IPS-15b (cell line): ENCODE data around the gene FTL.

Experiments used
- H3K27me3 ChIP-seq: one replicate; pipeline ENCODE4 v1.6.1; 2013; ENCODE audit warnings: low read length; ENCODE audit not compliant: control insufficient read depth, insufficient read depth
- H3K36me3 ChIP-seq: one replicate; pipeline ENCODE4 v1.6.1; 2013; ENCODE audit warnings: low read length; ENCODE audit not compliant: control insufficient read depth, insufficient read depth
- H3K4me1 ChIP-seq: one replicate; pipeline ENCODE4 v1.6.1; 2013; ENCODE audit warnings: mild to moderate bottlenecking, low read length; ENCODE audit not compliant: control insufficient read depth, insufficient read depth
- H3K4me3 ChIP-seq: one replicate; pipeline ENCODE4 v1.5.1; 2013; ENCODE audit warnings: low read depth, low read length
- H3K9ac ChIP-seq: one replicate; pipeline ENCODE4 v1.6.1; 2013; ENCODE audit warnings: low read depth, mild to moderate bottlenecking, low read length
- H3K9me3 ChIP-seq: one replicate; pipeline ENCODE4 v1.6.1; 2013; ENCODE audit warnings: mild to moderate bottlenecking, low read length; ENCODE audit not compliant: control insufficient read depth, insufficient read depth

FTL gene

DNA sequence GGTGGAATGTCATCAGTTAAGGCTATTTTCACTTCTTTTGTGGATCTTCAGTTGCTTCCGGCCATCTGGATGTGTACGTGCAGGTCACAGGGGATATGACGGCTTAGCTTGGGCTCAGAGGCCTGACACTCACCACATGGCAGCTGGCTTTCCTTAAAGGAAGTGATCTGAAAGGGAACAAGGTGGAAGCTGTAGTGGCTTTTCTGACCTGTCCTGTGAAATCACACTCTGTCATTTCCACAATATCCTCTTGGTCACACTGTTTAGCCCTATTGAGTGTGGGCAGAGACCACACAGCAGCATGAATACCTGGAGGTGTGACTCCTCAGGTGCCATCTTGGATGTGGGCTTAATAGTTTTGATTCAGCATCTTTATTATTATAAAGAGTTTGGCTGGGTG, 14.9 kb upstream of the FTL start:
- H3K4me1 ChIP-seq: peaks cover 3% of the 10 kb centered on the region
- H3K4me3 ChIP-seq: no peak overlapping the region
- no peaks in the 10 kb centered on the region for H3K9me3 ChIP-seq
- H3K36me3 ChIP-seq: no peaks in the 10 kb centered on the region
- H3K27me3 ChIP-seq: no peaks in the 10 kb centered on the region
- no peak overlapping the region for H3K9ac ChIP-seq

- Histone ChIP-seq H3K36me3 (peaks cover 5% of the 10 kb centered on the region), H3K9ac (no peak overlapping the region), H3K27me3 (no peaks in the 10 kb centered on the region), H3K9me3 (no peaks in the 10 kb centered on the region), H3K4me1 (peaks cover 3% of the 10 kb centered on the region), H3K4me3 (no peak overlapping the region)
Observed at GRCh38 chr19:48950830-48951519, 14.1 kb upstream of the FTL start.

DNA sequence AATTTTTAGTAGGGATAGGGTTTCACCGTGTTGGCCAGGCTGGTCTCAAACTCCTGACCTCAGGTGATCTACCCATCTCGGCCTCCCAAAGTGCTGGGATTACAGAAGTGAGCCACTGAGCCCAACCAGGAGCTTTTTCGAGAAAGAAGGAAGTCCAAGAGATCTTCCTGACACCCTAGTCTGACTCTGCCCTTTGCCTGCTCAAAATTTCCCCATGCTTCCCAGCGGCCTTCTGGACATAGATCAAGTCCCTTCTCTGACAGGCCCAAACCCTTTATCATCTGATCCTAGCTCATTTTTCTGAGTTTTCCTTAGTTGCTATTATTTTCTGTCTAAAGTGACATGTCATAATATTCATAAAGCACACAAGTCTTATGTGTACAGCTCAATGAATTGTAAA, 12.0 kb upstream of the FTL start:
- Histone ChIP-seq H3K36me3 (peaks cover 15% of the 10 kb centered on the region), H3K27me3 (no peaks in the 10 kb centered on the region), H3K9ac (no peak overlapping the region), H3K4me1 (peaks cover 3% of the 10 kb centered on the region), H3K9me3 (no peaks in the 10 kb centered on the region), H3K4me3 (no peak overlapping the region)

DNA sequence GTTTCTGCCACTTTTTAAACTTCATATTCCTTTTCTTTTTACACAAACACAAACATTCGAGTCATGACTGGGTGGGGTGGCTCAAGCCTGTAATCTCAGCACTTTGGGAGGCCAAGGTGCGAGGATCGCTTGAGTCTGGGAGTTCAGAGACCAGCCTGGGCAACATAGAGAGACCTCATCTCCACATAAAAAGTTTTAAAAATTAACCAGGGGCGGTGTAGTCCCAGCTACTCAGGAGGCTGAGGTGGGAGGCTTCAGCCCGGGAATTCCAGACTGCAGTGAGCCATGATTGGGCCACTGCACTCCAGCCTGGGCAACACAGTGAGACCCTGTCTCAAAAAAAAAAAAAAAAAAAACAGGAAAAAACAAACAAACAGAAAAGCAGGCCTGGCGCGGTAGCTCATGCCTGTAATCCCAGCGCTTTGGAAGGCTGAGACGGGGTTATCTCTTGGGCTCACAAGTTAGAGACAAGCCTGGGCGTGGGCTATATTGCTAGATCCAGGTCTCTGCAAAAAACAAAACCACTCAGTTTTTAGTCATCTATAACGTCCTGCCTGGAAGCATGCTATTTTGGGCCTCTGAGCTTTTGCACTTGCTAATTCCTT, 11.0 kb upstream of the FTL start:
- Histone ChIP-seq H3K4me3 (peak overlapping the region; percentile 86), H3K4me1 (peaks cover 3% of the 10 kb centered on the region), H3K36me3 (peaks cover 21% of the 10 kb centered on the region), H3K27me3 (no peaks in the 10 kb centered on the region), H3K9me3 (no peaks in the 10 kb centered on the region), H3K9ac (peak overlapping the region; percentile 54)

- Histone ChIP-seq H3K27me3 (no peaks in the 10 kb centered on the region), H3K9me3 (no peaks in the 10 kb centered on the region), H3K36me3 (peaks cover 22% of the 10 kb centered on the region), H3K4me3 (peak within 1 kb of the TSS; percentile 86), H3K4me1 (peaks cover 3% of the 10 kb centered on the region), H3K9ac (peak within 1 kb of the TSS; percentile 98)
Observed at GRCh38 chr19:48954595-48955307, 10.4 kb upstream of the FTL start, which contains the start of gene BAX. TSS of gene BAX (plus strand) at chr19:48954875. CDS start at chr19:48954929, 54 bp downstream.

DNA sequence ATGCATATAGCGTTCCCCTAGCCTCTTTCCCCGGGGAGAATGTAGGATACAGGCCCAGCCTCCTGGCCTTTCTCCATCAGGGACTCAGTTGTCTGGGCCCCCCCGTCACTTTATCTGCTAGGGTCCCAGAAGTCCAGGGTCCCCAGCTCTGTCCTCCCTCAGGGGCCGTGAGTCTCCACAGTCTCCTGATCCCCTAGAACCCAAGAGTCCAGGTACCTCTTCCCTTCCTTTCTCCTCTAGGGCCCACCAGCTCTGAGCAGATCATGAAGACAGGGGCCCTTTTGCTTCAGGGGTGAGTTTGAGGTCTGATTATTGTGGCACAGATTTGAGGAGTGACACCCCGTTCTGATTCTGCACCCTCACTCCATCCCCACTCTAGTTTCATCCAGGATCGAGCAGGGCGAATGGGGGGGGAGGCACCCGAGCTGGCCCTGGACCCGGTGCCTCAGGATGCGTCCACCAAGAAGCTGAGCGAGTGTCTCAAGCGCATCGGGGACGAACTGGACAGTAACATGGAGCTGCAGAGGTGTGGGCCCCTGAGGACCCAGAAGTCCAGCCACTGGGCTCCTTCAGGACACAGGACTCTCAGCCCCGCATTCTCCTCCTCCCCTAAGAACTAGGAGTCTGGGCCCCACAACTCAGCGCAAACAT, 9.7 kb upstream of the FTL start:
- Histone ChIP-seq H3K9me3 (no peaks in the 10 kb centered on the region), H3K9ac (peak overlapping the region; percentile 98), H3K27me3 (no peaks in the 10 kb centered on the region), H3K36me3 (peaks cover 22% of the 10 kb centered on the region), H3K4me3 (peak overlapping the region; percentile 86), H3K4me1 (peaks cover 3% of the 10 kb centered on the region)

DNA sequence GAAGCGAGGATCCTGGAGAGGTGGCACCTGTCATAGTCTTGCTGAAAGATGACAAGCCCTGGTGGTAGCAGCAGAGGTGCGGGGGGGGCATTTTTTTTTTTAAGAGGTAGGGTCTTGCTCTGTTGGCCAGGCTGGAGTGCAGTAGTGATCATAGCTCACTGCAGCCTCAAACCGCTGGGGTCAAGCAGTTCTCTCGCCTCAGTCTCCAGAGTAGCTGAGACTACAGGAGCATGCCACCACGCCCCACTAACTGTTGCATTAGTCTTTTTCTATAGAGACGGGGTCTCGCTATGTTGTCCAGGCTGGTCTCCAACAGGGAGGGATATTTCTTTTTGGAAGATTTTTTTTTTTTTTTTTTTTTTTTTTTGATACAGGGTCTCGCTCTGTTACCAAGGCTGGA, 7.1 kb upstream of the FTL start:
- Histone ChIP-seq H3K36me3 (peaks cover 27% of the 10 kb centered on the region), H3K9ac (no peak overlapping the region), H3K9me3 (no peaks in the 10 kb centered on the region), H3K4me3 (no peak overlapping the region), H3K4me1 (peaks cover 5% of the 10 kb centered on the region), H3K27me3 (no peaks in the 10 kb centered on the region)

DNA sequence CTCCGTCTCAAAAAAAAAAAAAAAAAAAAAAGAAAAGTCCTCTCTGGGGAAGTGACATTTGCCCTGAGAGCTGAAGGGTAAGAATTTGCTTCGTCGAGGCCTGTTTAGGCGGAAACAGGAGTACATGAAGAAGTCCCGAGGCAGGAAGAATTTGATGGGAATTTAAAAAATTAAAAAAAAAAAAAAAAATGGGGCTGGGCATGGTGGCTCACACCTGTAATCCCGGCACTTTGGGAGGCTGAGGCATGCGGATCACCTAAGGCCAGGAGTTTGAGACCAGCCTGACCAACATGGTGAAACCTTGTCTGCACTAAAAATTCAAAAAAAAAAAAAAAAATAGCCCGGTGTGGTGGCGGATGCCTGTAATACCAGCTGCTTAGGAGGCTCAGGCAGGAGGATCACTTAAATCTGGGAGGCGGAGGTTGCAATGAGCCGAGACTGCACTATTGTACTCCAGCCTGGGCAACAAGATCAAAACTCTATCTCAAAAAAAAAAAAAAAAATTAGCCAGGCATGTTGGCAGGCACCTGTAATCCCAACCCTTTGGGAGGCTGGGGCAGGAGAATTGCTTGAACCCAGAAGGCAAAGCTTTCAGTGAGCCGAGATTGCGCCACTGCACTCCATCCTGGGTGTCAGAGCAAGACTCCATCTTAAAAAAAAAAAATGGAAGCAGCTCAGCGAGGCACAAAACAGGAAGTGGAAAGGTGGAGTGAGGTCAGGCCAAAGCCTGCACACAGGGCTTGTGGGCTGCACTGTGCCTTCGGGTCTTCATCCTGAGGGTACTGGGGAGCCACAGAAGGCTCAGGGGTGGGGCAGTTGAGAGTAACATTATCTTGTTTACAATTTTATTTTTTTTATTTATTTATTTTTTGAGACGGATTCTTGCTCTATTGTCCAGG, 5.5 kb upstream of the FTL start:
- H3K4me3 ChIP-seq: no peak overlapping the region
- H3K27me3 ChIP-seq: no peaks in the 10 kb centered on the region
- H3K9ac ChIP-seq: no peak overlapping the region
- peaks cover 27% of the 10 kb centered on the region for H3K36me3 ChIP-seq
- no peaks in the 10 kb centered on the region for H3K9me3 ChIP-seq
- peaks cover 11% of the 10 kb centered on the region for H3K4me1 ChIP-seq

- H3K4me1 ChIP-seq: peaks cover 12% of the 10 kb centered on the region
- no peak overlapping the region for H3K9ac ChIP-seq
- no peaks in the 10 kb centered on the region for H3K27me3 ChIP-seq
- no peaks in the 10 kb centered on the region for H3K9me3 ChIP-seq
- H3K36me3 ChIP-seq: peaks cover 24% of the 10 kb centered on the region
- H3K4me3 ChIP-seq: no peak overlapping the region
Observed at GRCh38 chr19:48961051-48961649, 4.0 kb upstream of the FTL start.

DNA sequence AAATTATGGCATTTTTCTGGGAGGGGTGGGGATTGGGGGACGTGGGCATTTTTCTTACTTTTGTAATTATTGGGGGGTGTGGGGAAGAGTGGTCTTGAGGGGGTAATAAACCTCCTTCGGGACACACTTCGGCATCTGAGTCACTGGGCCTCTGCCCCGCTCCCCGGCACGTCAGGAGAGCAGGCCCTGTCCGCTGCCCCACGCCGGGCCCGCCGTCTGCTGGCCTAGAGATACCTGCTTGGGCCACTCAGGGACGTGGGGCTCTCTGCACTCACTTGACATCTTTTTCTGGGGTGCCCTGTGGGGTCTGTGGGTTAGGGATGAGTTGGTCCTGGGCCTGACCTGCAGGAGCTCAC, 3.5 kb upstream of the FTL start:
- Histone ChIP-seq H3K4me3 (no peak overlapping the region), H3K9me3 (no peaks in the 10 kb centered on the region), H3K9ac (no peak overlapping the region), H3K4me1 (peaks cover 12% of the 10 kb centered on the region), H3K27me3 (no peaks in the 10 kb centered on the region), H3K36me3 (peaks cover 28% of the 10 kb centered on the region)
